ENCODE results near the gene ARAP2. TPM values are rescaled to one million over a fixed set of nuclear protein-coding genes. Genes with fewer than 3 reads are reported as not detected.

ARAP2 gene
- polyA plus RNA-seq, 1 donor (not counting 4 experiments of a cell fraction or from before 2014, with no cell fraction given) = 9.3 TPM

- H3K9me1 ChIP-seq (ENCODE audit: control insufficient read depth, extremely low read depth, insufficient read depth, low read length) = no peaks in the 10 kb centered on the region
- FAIRE-seq (no peak), DNase-seq (ENCODE audit: low read depth, low spot score) (no peak)
Measured at GRCh38 chr4:36056136-36056535, 188.2 kb downstream of the ARAP2 start.

GRCh38 chr4:36054694-36055422 is 189.5 kb downstream of the ARAP2 start:
- Histone ChIP-seq H3K4me3 (ENCODE audit: control insufficient read depth in 2 of 3, extremely low read depth in 1 of 3, insufficient read depth in 2 of 3, low read depth in 1 of 3, low read length in 3 of 3) (no peak overlapping the region), H3K79me2 (ENCODE audit: control insufficient read depth, insufficient read depth, low read length) (no peaks in the 10 kb centered on the region), H3K4me2 (ENCODE audit: control insufficient read depth, extremely low read depth, insufficient read depth, low read depth, low read length) (no peak overlapping the region), H3K27me3 (ENCODE audit: control insufficient read depth, extremely low read depth, insufficient read depth, low read length) (no peaks in the 10 kb centered on the region), H3K4me1 (ENCODE audit: control insufficient read depth, extremely low read depth, insufficient read depth, low read length) (no peaks in the 10 kb centered on the region), H4K20me1 (ENCODE audit: control insufficient read depth, extremely low read depth, insufficient read depth, low read length) (no peaks in the 10 kb centered on the region), H3K27ac (ENCODE audit: control insufficient read depth, insufficient read depth, low read length) (no peak overlapping the region), H3K9me1 (ENCODE audit: control insufficient read depth, extremely low read depth, insufficient read depth, low read length) (no peaks in the 10 kb centered on the region), H3K9ac (ENCODE audit: control insufficient read depth, extremely low read depth, insufficient read depth, low read length) (no peak overlapping the region), H3K36me3 (ENCODE audit: control insufficient read depth in 2 of 2, extremely low read depth in 1 of 2, insufficient read depth in 2 of 2, low read length in 2 of 2) (no peaks in the 10 kb centered on the region), H2AFZ (ENCODE audit: control insufficient read depth, low read length) (no peak overlapping the region), H3K9me3 (ENCODE audit: control insufficient read depth, low read depth, low read length) (no peaks in the 10 kb centered on the region)
- dilution Hi-C loops (cut with MboI; ENCODE audit: extremely low pct_ligation_motif_present, low sequenced_read_pairs) = no loop called here
- FAIRE-seq = no peak
- no peak for DNase-seq (ENCODE audit: low read depth, low spot score)
- no peak for TF ChIP-seq CTCF (optimal IDR thresholded peaks at IDR 0.05 in 1 of 3, IDR thresholded peaks at IDR 0.05 in 1 of 3, conservative IDR thresholded peaks at IDR 0.05 in 1 of 3; ENCODE audit: extremely low read depth in 1 of 3, insufficient read depth in 2 of 3, low read length in 3 of 3)

More at GRCh38 chr4:36056136-36056535, 188.2 kb downstream of the ARAP2 start:
- Histone ChIP-seq H3K4me1 (ENCODE audit: control insufficient read depth, extremely low read depth, insufficient read depth, low read length) (no peaks in the 10 kb centered on the region), H3K9ac (ENCODE audit: control insufficient read depth, extremely low read depth, insufficient read depth, low read length) (no peak overlapping the region), H3K27me3 (ENCODE audit: control insufficient read depth, extremely low read depth, insufficient read depth, low read length) (no peaks in the 10 kb centered on the region), H3K4me2 (ENCODE audit: control insufficient read depth, extremely low read depth, insufficient read depth, low read depth, low read length) (no peak overlapping the region), H2AFZ (ENCODE audit: control insufficient read depth, low read length) (no peak overlapping the region), H3K4me3 (ENCODE audit: control insufficient read depth in 2 of 3, extremely low read depth in 1 of 3, insufficient read depth in 2 of 3, low read depth in 1 of 3, low read length in 3 of 3) (no peak overlapping the region), H3K36me3 (ENCODE audit: control insufficient read depth in 2 of 2, extremely low read depth in 1 of 2, insufficient read depth in 2 of 2, low read length in 2 of 2) (no peaks in the 10 kb centered on the region), H3K9me3 (ENCODE audit: control insufficient read depth, low read depth, low read length) (no peaks in the 10 kb centered on the region), H4K20me1 (ENCODE audit: control insufficient read depth, extremely low read depth, insufficient read depth, low read length) (no peaks in the 10 kb centered on the region), H3K27ac (ENCODE audit: control insufficient read depth, insufficient read depth, low read length) (no peak overlapping the region), H3K79me2 (ENCODE audit: control insufficient read depth, insufficient read depth, low read length) (no peaks in the 10 kb centered on the region)
- TF ChIP-seq CTCF (optimal IDR thresholded peaks at IDR 0.05 in 1 of 3, IDR thresholded peaks at IDR 0.05 in 1 of 3, conservative IDR thresholded peaks at IDR 0.05 in 1 of 3; ENCODE audit: extremely low read depth in 1 of 3, insufficient read depth in 2 of 3, low read length in 3 of 3) (no peak), EZH2 (IDR thresholded peaks at IDR 0.05; ENCODE audit: low read length) (no peak)
- dilution Hi-C loops (cut with MboI; ENCODE audit: extremely low pct_ligation_motif_present, low sequenced_read_pairs) = no loop called here

All from keratinocyte (primary cell).